Head of caudate nucleus (tissue), 42 donors: Measurements from ENCODE around the gene SORCS2.
A peak's percentile ranks its signal among the peaks of the same experiment; 100 is the strongest.

Experiments
- DNase-seq, 42 donors: peaks; one replicate each; pipeline versions ENCODE4 v3.0.0 to v3.0.0-alpha.2; 2020 to 2021; ENCODE audit warnings: mixed read lengths in 7 of 42
- intact Hi-C: fragments of 100-400 bp; cut with DNase I; formaldehyde crosslinking; loops from one replicate; pipeline ENCODE4 v1.15.0; 2022

The SORCS2 gene

GRCh38 chr4:7733201-7733600 lies 540.9 kb downstream of the SORCS2 start:
- intact Hi-C loops = no loop called here
- no peak for DNase-seq

GRCh38 chr4:7733801-7734650 lies 541.7 kb downstream of the SORCS2 start:
- no peak for DNase-seq
- intact Hi-C loops = no loop called here

GRCh38 chr4:7734651-7735260 lies 542.4 kb downstream of the SORCS2 start:
- intact Hi-C loops = no loop called here
- DNase-seq = no peak

GRCh38 chr4:7735395-7735794 lies 543.1 kb downstream of the SORCS2 start:
- DNase-seq = no peak
- intact Hi-C loops = no loop called here

GRCh38 chr4:7735961-7736360 lies 543.6 kb downstream of the SORCS2 start:
- intact Hi-C loops = no loop called here
- DNase-seq = no peak

GRCh38 chr4:7736436-7737267 lies 544.3 kb downstream of the SORCS2 start:
- no peak for DNase-seq
- intact Hi-C loops = no loop called here

GRCh38 chr4:7737268-7737645 lies 544.9 kb downstream of the SORCS2 start:
- intact Hi-C loops = no loop called here
- no peak for DNase-seq

GRCh38 chr4:7737752-7738457 lies 545.6 kb downstream of the SORCS2 start:
- intact Hi-C loops = no loop called here
- DNase-seq = no peak

- intact Hi-C loops = no loop called here
- no peak for DNase-seq
Measured at GRCh38 chr4:7738458-7739076, 546.2 kb downstream of the SORCS2 start.

GRCh38 chr4:7739077-7739917 lies 547.0 kb downstream of the SORCS2 start:
- DNase-seq = no peak

GRCh38 chr4:7739918-7740865 lies 547.9 kb downstream of the SORCS2 start:
- DNase-seq = no peak
- intact Hi-C loops = no loop called here

More at GRCh38 chr4:7739077-7739917, 547.0 kb downstream of the SORCS2 start:
- intact Hi-C loops = no loop called here

- DNase-seq = no peak
- intact Hi-C loops = no loop called here
Measured at GRCh38 chr4:7740866-7741525, 548.7 kb downstream of the SORCS2 start.

GRCh38 chr4:7741946-7742806 lies 549.8 kb downstream of the SORCS2 start:
- intact Hi-C loops = no loop called here
- no peak for DNase-seq

GRCh38 chr4:7742807-7743280 lies 550.5 kb downstream of the SORCS2 start:
- DNase-seq = no peak
- intact Hi-C loops = no loop called here

GRCh38 chr4:7744142-7744804 lies 551.9 kb downstream of the SORCS2 start:
- DNase-seq = peak in 10 of 42 donors; percentile 18 to 47 (median 28)
- intact Hi-C loops = no loop called here
